ENCODE data around the gene SOX13.

The SOX13 gene

DNA sequence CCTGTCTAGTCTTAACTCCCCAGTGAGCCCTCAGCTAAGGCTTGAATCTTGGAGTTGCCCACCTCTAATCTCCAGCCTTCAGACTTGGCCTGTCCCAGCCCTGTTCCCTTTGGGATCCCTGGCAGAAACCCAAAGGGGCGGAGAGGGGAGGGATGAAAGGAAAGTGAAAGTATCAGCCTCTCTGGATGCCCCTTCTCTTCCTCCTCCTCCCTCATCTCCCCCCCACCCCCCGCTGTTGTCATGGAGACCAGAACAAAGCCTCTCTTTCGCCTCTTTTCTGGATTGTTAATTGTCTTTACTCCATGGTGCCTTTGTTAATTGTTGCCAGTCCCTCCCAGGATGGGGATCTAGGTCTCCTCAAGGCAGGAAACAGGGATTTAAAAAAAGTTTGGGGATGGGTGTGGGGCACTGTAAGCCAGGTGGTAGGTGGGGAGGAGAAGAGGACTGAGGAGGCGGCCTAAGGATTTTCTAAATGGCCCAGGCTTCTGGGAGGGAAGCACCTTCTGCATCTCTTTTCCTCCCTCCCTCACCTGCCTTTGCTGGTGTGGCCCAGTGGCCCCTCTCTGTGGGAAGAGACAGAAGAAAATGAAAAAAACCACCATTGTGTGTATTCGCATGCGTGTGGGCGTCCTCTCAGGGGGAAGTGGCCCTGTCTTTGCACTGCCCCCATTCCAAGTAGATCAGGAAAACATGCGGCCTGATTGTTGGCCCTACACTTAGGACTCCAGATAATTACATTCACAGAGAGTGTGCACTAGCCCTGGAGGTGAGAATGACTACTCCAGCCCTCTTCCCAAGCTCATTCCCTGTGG, 7.5 kb upstream of the SOX13 start:
- DNase-seq = no peak

DNA sequence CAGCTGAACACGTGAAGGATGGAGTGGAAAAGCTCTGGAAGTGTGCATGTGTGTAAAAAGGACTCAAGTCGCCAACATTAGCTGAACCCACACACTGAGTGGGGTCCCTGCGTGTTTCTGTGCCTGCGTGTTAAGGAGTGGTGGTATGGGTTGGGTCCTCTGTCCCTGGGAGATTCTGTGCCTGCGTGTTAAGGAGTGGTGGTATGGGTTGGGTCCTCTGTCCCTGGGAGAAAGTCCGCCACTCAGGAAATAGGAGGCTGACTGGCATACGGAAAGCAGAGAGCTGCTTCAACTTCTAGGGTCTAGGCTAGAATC, 7.0 kb upstream of the SOX13 start:
- no peak for DNase-seq

DNA sequence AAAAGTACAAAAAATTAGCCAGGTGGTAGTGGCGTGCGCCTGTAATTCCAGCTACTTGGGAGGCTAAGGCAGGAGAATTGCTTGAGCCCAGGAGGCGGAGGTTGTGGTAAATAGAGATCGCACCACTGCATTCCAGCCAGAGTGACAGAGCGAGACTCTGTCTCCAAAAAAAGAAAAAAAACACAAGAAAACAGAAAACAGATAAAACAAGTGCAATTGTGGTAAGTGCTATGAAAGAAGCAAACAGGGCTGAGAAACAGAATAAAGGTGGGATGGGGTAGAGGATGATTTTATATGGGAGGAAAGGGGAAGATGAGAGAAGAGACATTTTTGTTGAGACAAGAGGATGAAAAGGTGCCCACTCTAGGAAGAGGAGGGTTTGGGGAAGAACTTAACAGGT, 5.0 kb upstream of the SOX13 start:
- no peak for DNase-seq

DNA sequence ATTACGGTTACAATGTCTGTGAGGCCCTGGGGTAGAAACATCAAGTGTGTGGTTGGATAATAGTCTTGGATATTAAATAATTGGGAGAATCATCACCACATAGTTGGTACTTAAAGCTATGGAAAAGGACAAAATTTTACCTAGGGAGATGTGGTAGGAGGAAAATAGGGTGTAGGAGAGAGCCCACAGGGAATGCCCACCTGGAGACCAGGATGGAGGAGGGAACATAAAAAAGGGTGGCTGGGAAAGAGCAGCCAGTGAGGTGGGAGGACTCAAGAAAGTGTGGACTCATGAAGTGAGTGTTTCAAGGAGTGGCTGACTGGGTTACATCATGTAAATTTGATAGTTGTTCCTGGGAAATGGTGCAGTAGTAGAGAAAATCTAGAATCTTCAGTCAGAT, 3.0 kb upstream of the SOX13 start:
- DNase-seq = no peak

GRCh38 chr1:204070895-204071294, 2.0 kb upstream of the SOX13 start:
- DNase-seq = no peak

DNA sequence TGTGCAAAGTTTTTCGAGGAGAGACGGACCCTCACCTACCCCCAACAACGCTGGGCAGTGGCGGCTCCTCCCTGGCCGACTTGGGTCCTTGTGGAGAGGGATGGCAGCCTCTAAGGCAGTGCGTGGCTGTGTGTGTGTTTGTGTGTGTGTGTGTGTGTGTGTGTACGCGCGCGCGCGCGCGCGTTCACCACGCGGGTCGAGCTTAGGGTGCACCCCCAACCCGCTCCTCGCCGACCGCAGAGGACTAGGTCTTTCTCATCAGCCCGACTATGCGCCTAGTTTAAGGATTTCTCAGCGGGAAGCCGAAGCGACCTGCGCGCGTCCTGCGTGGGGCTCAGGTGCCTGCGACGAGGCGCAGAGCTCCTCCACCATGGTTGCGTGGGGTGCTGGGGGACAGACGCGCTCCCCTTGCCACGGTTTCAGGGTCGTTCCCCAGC, 940 bp downstream of the SOX13 start:
- DNase-seq = no peak

DNA sequence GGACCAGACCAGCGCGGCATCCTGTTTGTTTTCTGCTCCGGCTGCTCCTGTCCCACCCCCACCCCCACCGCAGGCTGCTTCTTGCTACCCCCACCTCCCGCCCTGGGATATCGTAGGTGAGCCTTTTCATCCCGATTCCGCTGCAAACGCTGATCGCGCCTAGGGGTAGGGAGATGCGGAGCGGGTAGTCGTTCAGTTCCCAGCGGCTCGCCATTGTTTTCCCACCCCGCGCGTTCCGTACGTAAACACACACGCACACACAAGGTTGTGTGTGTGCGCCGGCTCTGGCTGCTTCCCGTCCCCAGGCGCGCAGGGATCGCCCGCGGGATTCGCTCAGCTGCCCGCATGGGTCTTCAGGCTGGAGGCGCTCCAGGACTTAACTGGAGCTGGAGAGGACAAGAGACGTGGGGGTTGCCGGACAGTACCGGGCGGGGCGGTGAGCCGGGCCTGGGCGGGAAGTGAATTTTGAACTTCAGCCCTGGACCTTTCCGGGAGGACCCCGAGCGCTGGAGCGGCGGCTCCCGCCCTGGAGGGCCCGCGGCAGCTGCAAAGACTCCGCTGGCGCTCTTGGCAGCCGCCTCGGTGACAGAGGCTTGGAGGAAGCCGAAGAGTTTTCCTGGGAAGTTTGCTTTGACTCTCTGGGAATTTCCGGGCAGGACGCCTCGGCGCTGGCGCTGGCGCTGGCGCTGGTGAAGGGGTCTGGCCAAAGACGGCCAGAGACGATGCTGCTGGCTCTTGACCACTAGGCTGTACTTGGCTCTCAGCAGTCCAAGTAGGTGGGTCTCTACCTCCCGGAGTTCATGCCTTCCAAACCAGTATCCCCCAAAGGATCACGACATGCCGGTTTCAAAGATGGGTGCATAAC, 1.6 kb downstream of the SOX13 start:
- DNase-seq = no peak

- no peak for DNase-seq
These were observed 2.2 kb downstream of the SOX13 start for GRCh38 chr1:204075139-204075521.

DNA sequence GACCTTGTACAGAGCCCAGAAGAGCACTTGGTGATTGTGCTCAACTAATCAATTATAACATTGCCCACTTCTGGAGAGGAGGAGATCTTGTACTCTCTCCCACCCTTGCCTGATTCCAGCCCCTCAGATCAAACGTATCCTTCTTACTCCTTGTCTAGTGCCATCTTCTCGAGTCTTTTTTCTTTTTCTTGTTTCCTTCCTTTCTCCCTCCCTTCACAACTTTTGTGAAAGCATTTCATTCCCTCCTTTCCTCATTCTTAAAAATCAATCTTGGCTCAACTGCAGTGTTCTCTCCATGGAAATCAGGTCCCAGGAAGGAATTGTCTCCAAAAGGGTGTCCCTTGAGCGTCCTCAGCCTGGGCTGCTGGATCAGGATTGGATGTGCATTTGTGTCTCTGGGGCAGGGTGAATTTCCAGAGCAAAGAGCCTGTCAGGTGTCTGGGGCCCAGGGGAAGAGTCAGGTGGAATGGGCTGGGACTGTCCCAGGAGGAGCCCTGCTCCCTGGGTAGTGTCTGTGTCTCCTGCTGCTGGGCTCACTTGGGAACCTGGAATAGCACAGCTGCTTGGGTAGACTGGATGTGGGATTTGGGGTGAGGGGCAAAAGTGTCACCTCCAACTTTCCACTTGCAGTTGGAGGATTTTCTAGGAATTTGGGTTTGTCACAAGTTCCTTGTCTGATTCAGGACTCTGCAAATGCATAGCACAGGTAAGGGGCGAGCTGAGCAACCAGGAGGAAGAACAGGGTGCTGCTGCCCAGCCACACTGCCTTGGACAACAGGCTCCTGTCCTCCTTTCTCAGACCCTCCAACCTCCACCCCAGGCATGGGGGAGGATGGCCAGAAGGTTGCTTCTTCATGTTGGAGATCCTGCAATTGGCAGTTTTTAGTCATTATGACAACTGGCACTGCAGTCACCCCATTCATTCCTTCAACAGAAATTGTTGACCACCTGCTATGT, 3.3 kb downstream of the SOX13 start:
- DNase-seq = no peak

DNA sequence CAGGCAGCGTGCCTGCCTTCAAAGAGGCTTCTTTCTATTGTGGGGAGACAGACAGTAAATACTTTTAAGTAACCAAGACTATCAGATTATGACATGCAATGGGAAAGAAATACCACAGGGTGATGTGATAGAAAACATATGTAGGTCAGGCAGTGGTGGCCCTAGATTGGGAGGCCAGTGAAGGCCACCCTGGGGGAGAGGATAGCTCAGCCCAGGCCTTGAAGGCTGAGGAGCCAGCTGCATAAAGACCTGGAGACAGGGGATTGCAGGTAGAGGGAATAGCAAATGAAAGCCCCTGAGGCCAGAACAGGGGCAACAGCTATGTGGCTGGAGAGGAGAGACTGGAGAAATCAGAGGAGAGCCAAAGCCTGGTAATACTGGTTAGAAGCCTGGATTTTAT, 4.0 kb downstream of the SOX13 start:
- no peak for DNase-seq

GRCh38 chr1:204077979-204078696, 5.2 kb downstream of the SOX13 start:
- DNase-seq = no peak

- no peak for DNase-seq
These were observed 6.7 kb downstream of the SOX13 start for GRCh38 chr1:204079608-204079999.

GRCh38 chr1:204080163-204080903, 7.4 kb downstream of the SOX13 start:
- DNase-seq = no peak

- no peak for DNase-seq
These were observed 8.4 kb downstream of the SOX13 start for GRCh38 chr1:204081164-204081790.

DNA sequence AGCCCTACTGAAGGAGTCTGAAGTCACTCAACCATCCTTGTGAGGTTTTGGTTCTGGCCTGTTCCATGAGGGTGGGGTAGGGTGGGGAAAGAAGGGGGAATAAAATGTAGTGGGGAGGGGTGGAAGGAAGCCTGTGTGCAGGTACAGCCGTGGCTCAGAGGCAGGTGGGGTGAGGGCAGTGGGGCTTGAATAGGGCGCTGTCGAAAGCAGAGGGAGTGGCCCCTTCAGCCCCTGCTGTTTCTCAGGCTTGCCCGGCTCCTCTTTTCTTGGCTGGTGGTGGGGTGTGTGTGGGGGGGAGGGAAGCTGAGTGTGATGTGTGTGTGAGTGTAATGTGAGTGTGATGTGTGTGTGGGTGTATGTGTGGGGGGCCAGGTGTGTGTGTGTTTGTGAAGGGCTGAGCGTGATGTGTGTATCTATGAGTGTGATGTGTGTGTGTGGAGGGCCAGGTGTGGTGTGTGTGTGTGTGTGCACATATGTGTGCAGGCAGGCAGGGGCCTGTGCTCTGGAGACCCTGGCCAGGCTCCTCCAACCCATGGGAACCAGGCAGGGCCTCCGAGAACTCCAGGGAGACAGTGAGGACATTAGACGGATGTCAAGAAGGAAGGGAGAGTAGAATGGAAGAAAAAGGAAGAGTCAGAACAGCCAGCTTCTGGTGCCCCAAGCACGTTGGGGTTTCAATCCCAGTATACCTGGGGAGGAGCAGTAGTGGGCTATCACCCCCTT, 9.0 kb downstream of the SOX13 start:
- no peak for DNase-seq

- no peak for DNase-seq
These were observed 10.6 kb downstream of the SOX13 start for GRCh38 chr1:204083491-204083890.

DNA sequence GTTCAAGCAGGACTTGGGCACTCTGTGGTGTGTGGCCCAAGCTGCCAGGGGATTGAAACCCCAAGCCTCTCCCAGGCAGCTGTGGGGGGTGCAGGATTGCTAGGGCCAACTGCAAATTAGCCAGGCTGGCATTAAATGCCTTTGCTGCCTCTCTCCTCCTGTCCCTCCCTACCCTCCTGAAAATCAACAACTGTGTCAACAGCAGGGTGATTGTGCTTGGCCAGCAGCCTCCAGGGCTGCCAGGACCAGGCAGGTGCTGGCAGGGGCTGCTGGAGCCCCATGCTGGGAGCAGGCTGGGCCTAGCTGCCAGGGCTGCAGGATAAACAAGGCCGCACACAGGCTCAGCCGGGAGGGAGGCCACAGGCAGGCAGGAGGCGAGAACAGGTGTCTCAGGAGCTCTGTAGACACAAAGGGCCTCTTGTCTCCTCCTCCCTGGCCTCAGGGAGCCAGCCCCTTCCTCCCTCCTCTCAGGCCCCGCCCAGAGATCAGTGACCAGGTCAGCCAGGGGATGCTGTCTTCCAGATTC, 11.4 kb downstream of the SOX13 start:
- no peak for DNase-seq

DNA sequence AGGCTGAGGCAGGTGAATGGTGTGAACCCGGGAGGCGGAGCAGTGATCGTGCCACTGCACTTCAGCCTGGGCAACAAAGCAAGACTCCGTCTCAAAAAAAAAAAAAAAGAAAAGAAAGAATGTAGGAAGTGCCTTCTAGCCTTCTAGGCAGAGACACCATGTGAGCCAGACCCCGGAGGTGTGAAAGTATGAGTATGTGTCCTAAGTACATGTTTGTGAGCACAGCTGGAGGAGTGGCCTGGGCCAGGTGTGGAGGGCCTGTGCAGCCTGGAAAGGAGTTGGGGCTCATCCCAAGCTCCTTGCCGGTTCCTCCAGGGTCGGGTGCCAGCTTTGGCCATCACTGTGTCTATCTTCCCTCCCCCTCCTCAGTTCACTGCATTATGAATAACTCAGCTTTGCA, 13.0 kb downstream of the SOX13 start:
- no peak for DNase-seq

DNA sequence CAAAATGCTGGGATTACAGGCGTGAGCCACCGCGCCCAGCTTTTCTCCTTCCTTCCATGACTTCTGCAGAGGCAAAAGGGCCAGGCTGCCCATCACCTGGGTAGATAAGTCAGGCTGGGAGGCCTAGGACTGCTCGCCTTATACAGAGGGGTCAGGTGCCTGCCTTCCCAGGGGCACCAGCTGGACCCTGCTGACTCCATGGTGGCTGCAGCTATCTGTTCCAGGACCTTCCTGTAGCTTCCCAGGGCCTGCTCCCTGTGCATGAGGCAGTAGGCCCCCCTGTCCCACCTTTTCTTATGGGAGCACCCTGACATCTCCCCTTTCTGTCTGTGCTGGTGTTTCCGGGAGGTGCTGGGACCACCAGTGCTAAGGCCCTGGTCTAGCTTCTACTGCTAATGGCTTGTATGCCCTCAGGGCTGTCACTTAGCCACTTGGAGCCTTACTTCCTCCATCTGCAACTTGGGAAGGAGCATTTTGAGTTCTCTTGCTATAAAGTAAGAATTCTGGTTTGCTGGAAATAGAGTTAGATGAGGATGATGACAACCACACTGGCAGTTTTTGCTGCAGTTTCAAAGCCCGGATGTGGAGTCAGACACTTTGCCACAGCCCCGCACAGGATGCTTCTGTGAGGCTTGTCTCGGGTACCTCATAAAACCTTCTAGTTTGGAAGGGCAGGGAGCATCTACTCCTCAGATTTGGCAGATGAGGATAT, 14.4 kb downstream of the SOX13 start:
- no peak for DNase-seq
